Loucy (cell line): Measurements from ENCODE around the gene PIP4K2C.

ENCODE experiments used
- CTCF ChIP-seq: fragments of 200-600 bp; sonication (generic); conservative IDR thresholded peaks from 2 replicates; pipeline ENCODE4 v1.5.1; 2014; ENCODE audit warnings: mild to moderate bottlenecking, antibody characterized with exemption, low read length
- EZH2phosphoT487 ChIP-seq: fragments of 200-600 bp; IDR thresholded peaks from 2 replicates; pipeline ENCODE4 v1.6.1; 2018; ENCODE audit warnings: antibody characterized with exemption, mild to moderate bottlenecking, moderate library complexity, borderline replicate concordance

- no peak for TF ChIP-seq CTCF
- no peak for TF ChIP-seq EZH2phosphoT487
Observed at GRCh38 chr12:57632073-57632957, 41.3 kb downstream of the PIP4K2C start.
